Measurements from ENCODE around the gene IRAK1.

IRAK1 gene

GRCh38 chrX:153969125-153969903, 50.4 kb downstream of the IRAK1 start:
- in situ Hi-C loops (cut with HindIII; ENCODE audit: low sequenced_read_pairs), result no loop called here
- peak overlapping the region; percentile 97 for H3K4me3 ChIP-seq (ENCODE audit: low read depth, low read length)
- no peak for DNase-seq (ENCODE audit: low read depth, low spot score)
- TF ChIP-seq CTCF (IDR thresholded peaks at IDR 0.05; ENCODE audit: low read depth, low read length), result peak; percentile 5

DNA sequence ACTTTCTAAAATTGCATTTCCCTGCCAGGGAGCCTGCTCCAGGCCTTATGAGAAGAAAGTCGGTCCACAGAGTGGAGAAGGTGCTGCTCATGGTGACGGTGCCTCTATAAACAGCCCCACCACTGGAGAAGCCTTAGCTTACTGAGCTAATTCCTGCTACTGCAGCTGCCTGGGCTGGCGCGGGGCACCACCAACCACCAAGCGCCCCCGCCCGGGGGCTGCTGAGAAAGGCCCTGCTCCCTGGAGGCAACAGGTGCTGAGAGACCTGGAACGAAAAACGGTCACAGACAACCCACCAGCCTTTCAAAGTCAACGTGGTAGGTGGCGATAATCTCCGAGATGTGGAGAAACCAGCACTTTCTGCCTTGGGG, 51.0 kb downstream of the IRAK1 start:
- in situ Hi-C loops (cut with HindIII; ENCODE audit: low sequenced_read_pairs), result no loop called here
- DNase-seq (ENCODE audit: low read depth, low spot score), result peak; percentile 16
- no peak for TF ChIP-seq CTCF (IDR thresholded peaks at IDR 0.05; ENCODE audit: low read depth, low read length)

DNA sequence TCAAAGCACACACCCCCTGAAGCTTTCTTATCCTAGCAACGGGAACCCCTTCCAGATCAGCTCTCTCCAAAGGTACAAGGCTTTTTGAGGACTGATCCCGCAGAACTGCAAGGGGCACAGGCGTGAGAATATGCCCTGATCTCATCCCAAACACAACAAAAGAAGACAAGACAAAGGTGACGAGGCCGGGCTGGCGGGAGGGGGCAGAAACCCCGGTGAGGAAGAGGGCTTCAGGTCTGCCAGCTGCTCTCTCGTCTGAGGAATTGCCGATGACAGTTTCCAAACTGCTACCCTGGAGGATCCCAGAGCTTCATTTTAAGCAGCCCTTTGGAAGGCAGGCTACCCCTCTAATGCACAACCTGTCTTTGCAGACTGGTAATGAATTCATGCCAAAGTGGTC, 51.4 kb downstream of the IRAK1 start:
- no peak for DNase-seq (ENCODE audit: low read depth, low spot score)
- no peak for TF ChIP-seq CTCF (IDR thresholded peaks at IDR 0.05; ENCODE audit: low read depth, low read length)
- in situ Hi-C loops (cut with HindIII; ENCODE audit: low sequenced_read_pairs), result no loop called here
- H3K4me3 ChIP-seq (ENCODE audit: low read depth, low read length), result no peak overlapping the region

More for the DNA sequence above, 51.0 kb downstream of the IRAK1 start:
- peak overlapping the region; percentile 97 for H3K4me3 ChIP-seq (ENCODE audit: low read depth, low read length)

DNA sequence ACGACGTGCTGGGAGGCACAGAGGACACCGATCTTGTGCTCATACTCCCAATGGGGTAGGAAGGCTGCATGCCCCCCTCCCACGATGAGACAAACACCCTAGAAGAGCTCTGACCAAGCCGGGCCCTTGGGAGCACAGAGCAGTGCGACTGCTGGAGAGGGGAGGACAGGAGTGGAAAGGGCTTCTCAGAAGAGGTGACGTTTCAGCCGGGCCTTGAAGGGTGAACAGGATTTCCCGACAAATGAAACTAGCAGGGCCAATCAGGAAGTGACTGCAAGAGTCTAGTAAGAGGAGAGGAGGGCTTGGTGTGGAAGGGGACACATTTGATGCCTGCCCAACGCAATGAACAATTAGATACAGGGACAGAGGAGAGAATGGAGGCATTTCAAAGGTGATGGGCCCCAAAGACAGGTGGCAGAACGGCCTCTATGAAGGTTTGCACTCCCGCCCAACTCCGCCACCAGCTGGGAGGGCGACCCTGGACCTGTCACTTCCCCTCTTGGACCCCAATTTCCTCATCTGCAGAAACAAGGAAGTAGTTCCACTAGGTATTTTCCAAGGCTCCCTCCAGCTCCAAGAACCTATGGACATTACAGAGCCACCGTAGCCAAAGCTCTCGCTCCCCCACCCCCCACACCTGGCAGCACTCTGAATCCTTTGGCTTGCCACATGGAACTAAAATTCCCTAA, 52.0 kb downstream of the IRAK1 start:
- in situ Hi-C loops (cut with HindIII; ENCODE audit: low sequenced_read_pairs), result no loop called here
- H3K4me3 ChIP-seq (ENCODE audit: low read depth, low read length), result no peak overlapping the region
- TF ChIP-seq CTCF (IDR thresholded peaks at IDR 0.05; ENCODE audit: low read depth, low read length), result no peak
- no peak for DNase-seq (ENCODE audit: low read depth, low spot score)

DNA sequence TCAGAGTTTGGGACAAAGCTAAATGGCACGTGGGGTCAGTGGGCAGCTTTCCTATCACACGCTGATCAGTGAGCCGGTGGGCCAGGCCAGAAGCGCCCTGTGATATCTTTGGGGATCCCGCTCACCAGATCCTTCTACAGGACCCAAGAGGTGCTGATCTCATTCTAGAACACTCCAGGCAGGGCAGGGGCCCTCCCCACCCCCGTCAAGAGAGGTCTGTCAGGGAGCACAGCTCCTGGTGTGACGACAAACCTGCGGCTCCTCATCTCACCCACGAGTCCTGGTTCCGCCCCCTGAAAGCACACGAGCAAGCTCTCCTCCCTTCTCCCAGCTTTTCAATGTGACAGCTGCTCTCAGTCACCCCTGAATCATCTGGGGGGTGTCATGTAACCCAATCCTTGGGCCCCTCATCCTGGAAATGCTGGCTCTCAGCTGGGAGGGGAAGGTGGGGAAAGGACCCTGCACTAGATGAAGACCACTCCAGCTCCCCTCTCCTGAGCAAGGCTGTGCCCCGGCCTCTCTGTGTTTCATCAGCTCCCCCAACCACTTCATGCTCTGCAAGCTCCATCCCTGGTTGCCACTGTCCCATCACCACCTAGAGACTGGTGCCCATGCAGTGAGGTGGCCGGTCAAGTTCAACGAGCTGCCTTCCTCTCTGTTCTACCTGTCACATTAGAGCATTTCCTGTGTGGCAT, 52.7 kb downstream of the IRAK1 start:
- no peak overlapping the region for H3K4me3 ChIP-seq (ENCODE audit: low read depth, low read length)
- DNase-seq (ENCODE audit: low read depth, low spot score), result no peak
- in situ Hi-C loops (cut with HindIII; ENCODE audit: low sequenced_read_pairs), result no loop called here

More for the DNA sequence above, 52.7 kb downstream of the IRAK1 start:
- no peak for TF ChIP-seq CTCF (IDR thresholded peaks at IDR 0.05; ENCODE audit: low read depth, low read length)
